GM12878 (cell line): ENCODE results near the gene SMIM20. TPM values are rescaled to one million over a fixed set of nuclear protein-coding genes. Genes with fewer than 3 reads are reported as not detected.
"Not testable (repeated sequence)": the region's sequence is repeated elsewhere in the genome, so short reads cannot be mapped to it uniquely, and the experiment has no call there.

Experiments used
- ATAC-seq: fragments of 200-7000 bp; cut with Tn5 transposase; 3 replicates; pipeline ENCODE4 v1.9.1; 2020; ENCODE audit warnings: mild to moderate bottlenecking, moderate library complexity
- BruUV-seq: library from RNA; stranded (reverse); fragments of 400-500 nt; replicated peaks from 2 replicates; lab custom pipeline; 2021; lab: Mats Ljungman, UMichigan
- CTCF ChIA-PET: fragments of 300-600 bp; sonication (Branson Sonifier 250); formaldehyde crosslinking; extraction: SDS; loops from one replicate; lab custom pipeline; 2021; ENCODE audit warnings: inconsistent platforms; lab: Yijun Ruan, JAX
- POLR2A ChIA-PET: fragments of 350-600 bp; formaldehyde crosslinking; extraction: SDS; loops from one replicate; lab custom pipeline; 2021; ENCODE audit warnings: inconsistent platforms; lab: Charles Lee
- RAD21 ChIA-PET: fragments of 300-600 bp; sonication (Branson Sonifier 250); formaldehyde crosslinking; loops from one replicate; lab custom pipeline; 2023; ENCODE audit warnings: antibody characterized with exemption; ENCODE audit not compliant: unreplicated experiment; lab: Charles Lee
- SMC1A ChIA-PET: fragments of 300-600 bp; sonication (Branson Sonifier 250); formaldehyde crosslinking; loops from one replicate; lab custom pipeline; 2023; ENCODE audit not compliant: unreplicated experiment, uncharacterized antibody; lab: Charles Lee
- DNase-seq: peaks from one replicate; pipeline ENCODE4 v3.0.0-alpha.2; 2011; ENCODE audit warnings: low read depth, low spot score
- FAIRE-seq: peaks from 3 replicates; lab custom pipeline; 2011; peaks lifted over from hg19 to GRCh38; lab: Jason Lieb, UNC
- H2AFZ ChIP-seq: 2 replicates; pipeline ENCODE4 v1.6.0; 2011; ENCODE audit warnings: low read depth, low read length, control low read depth; ENCODE audit not compliant: control insufficient read depth
- H3K27ac ChIP-seq: 2 replicates; pipeline ENCODE4 v1.5.1; 2011; ENCODE audit warnings: control low read depth; ENCODE audit not compliant: control insufficient read depth, insufficient read depth
- H3K27me3 ChIP-seq, 2 experiments: replicated peaks in 1 of 2; 2 replicates each; pipeline versions ENCODE4 v1.6.0 to v1.6.1; 2011; ENCODE audit warnings: low read length in 1 of 2; ENCODE audit not compliant: control insufficient read depth in 2 of 2, insufficient read depth in 2 of 2
- H3K36me3 ChIP-seq, 2 experiments: 2 replicates each; pipeline ENCODE4 v1.5.1; 2011; ENCODE audit warnings: low read length in 1 of 2; ENCODE audit not compliant: control insufficient read depth in 2 of 2, insufficient read depth in 2 of 2
- H3K4me1 ChIP-seq: 2 replicates; pipeline ENCODE4 v1.6.1; 2011; ENCODE audit warnings: mild to moderate bottlenecking, low read length, moderate library complexity, mixed read lengths; ENCODE audit not compliant: control insufficient read depth, insufficient read depth
- H3K4me2 ChIP-seq: 2 replicates; pipeline ENCODE4 v1.6.0; 2011; ENCODE audit warnings: control low read depth; ENCODE audit not compliant: control insufficient read depth, insufficient read depth
- H3K4me3 ChIP-seq: fragments of 200-600 bp; sonication (generic); 2 replicates; pipeline ENCODE4 v1.5.1; 2016
- H3K79me2 ChIP-seq: 2 replicates; pipeline ENCODE4 v1.6.0; 2011; ENCODE audit warnings: low read length; ENCODE audit not compliant: control insufficient read depth, insufficient read depth
- H3K9ac ChIP-seq: 2 replicates; pipeline ENCODE4 v1.8.0; 2011; ENCODE audit warnings: low read length, control low read depth, mixed read lengths; ENCODE audit not compliant: control insufficient read depth, insufficient read depth
- H3K9me3 ChIP-seq: replicated peaks from 3 replicates; pipeline ENCODE4 v1.5.1; 2011; ENCODE audit warnings: mild to moderate bottlenecking, low read length; ENCODE audit not compliant: control insufficient read depth, insufficient read depth
- H4K20me1 ChIP-seq: 2 replicates; pipeline ENCODE4 v1.6.0; 2011; ENCODE audit not compliant: control insufficient read depth, insufficient read depth
- CHD1 ChIP-seq: IDR thresholded peaks from 2 replicates; pipeline ENCODE4 v1.6.1; 2012; ENCODE audit warnings: low read depth, low read length, improper control_type of control experiment
- CTCF ChIP-seq, 3 experiments: IDR thresholded peaks in 2 of 3; conservative IDR thresholded peaks in 1 of 3; 2 replicates each; pipeline ENCODE4 v1.5.1; 2011; ENCODE audit warnings: low read depth in 3 of 3, low read length in 3 of 3, mild to moderate bottlenecking in 3 of 3, control low read depth in 2 of 3, moderate library complexity in 2 of 3, inconsistent platforms in 1 of 3, mixed read lengths in 1 of 3; ENCODE audit not compliant: control insufficient read depth in 2 of 3, insufficient read depth in 1 of 3; ENCODE audit errors: extremely low read depth in 1 of 3
- HDAC6 ChIP-seq: fragments of 200-600 bp; sonication (generic); IDR thresholded peaks from one replicate; pipeline ENCODE4 v1.8.0; 2017; ENCODE audit warnings: antibody characterized with exemption; ENCODE audit not compliant: unreplicated experiment
- RUNX3 ChIP-seq: IDR thresholded peaks from 2 replicates; pipeline ENCODE4 v1.6.1; 2012; ENCODE audit warnings: low read length, inconsistent platforms
- WGBS: methylation state at CpG from one replicate; pipeline ENCODE4 v1.1.6; 2016; ENCODE audit warnings: low lambda C conversion rate; ENCODE audit not compliant: insufficient replicate concordance, insufficient coverage; ENCODE audit errors: missing lambda C conversion rate; 5-methylcytosine and 5-hydroxymethylcytosine counted together
- in situ Hi-C: fragments of 300-500 bp; cut with MboI; formaldehyde crosslinking; loops from 9 replicates; pipeline ENCODE4 v1.14.3; 2018; ENCODE audit warnings: mixed read lengths
- intact Hi-C: fragments of 100-400 bp; cut with micrococcal nuclease; formaldehyde crosslinking; loops from one replicate; pipeline ENCODE4 v1.14.2; 2022; ENCODE audit not compliant: unreplicated experiment
- polyA plus RNA-seq, 11 experiments: library from polyadenylated mRNA; depleted of rRNA in 4 of 11; unstranded in 6 of 11; stranded (reverse) in 5 of 11; fragments of >200 nt; fragmentation: Nextera tagmentation in 4 of 11; fragmentation: Illumina TruSeq in 1 of 11; extraction: Ambion mirVana in 4 of 11; extraction: Trizol in 1 of 11; gene quantifications; 1 replicate in 1 of 11; 2 replicates in 10 of 11; pipeline versions ENCODE4 v1.2.1 to v1.2.3, GENCODE V29; 2011 to 2016; ENCODE audit warnings: inconsistent platforms in 2 of 11, missing spikeins in 2 of 11, low read depth in 1 of 11
- total RNA-seq, 4 experiments: library from RNA; depleted of rRNA in 3 of 4; stranded (reverse); fragments of >200 nt in 3 of 4; fragmentation: Illumina TruSeq in 1 of 4; extraction: Trizol in 1 of 4; gene quantifications; 2 replicates each; pipeline versions ENCODE4 v1.2.1 to v1.2.3, GENCODE V29; 2013 to 2021
- TF ChIP-seq, protein P1 (sequence below): IDR thresholded peaks from 2 replicates; pipeline ENCODE4 v1.6.1; 2012; ENCODE audit warnings: improper control_type of control experiment, low read depth, low read length; ENCODE audit not compliant: insufficient replicate concordance

SMIM20 gene
- total and polyA plus RNA-seq, 10 of the 15 experiments (the other 5 are each of a cell fraction or from before 2014, with no cell fraction given), result 17.3 to 38.0 (median 28.8) TPM

- 3% methylated on average over 4 of the region's 4 CpGs for WGBS
- H3K27me3 ChIP-seq, in situ Hi-C loops, H4K20me1 ChIP-seq, H2AFZ ChIP-seq, intact Hi-C loops, BruUV-seq, H3K9ac ChIP-seq, H3K27ac ChIP-seq, H3K36me3 ChIP-seq, DNase-seq, H3K4me3 ChIP-seq, H3K79me2 ChIP-seq: not testable (repeated sequence)
- Histone ChIP-seq H3K4me1 (peaks cover 35% of the 10 kb centered on the region), H3K4me2 (peak overlapping the region; percentile 42), H3K9me3 (peaks cover 11% of the 10 kb centered on the region; the same call in 2 of the 3 replicates)
- RAD21 ChIA-PET, result interaction anchor here (1.1 to 2.9 kb wide), 2 partner anchors 12 kb away, joined by 4 to 10 read pairs; no protein-coding TSS in a partner anchor
- TF ChIP-seq RUNX3, result 0 out of 2 replicates have a peak, but pooled peaks have one; percentile 20
- CTCF ChIA-PET, result interaction anchor here (1.3 to 1.6 kb wide), 4 partner anchors 11 to 45 kb away, joined by 3 to 4 read pairs (median 4); no protein-coding TSS in a partner anchor
- ATAC-seq, result 0 out of 3 replicates have a peak, but pooled peaks have one; percentile 24
- FAIRE-seq, result peak; percentile 7
- SMC1A ChIA-PET, result interaction anchor here (3.3 to 3.8 kb wide), 2 partner anchors 11 to 46 kb away, joined by 19 to 22 read pairs; partner anchors contain the start of gene SMIM20
- POLR2A ChIA-PET, result interaction anchor here (0.5 to 1.8 kb wide), 3 partner anchors 11 to 49 kb away, joined by 3 to 4 read pairs (median 4); no protein-coding TSS in a partner anchor
Observed at GRCh38 chr4:25866401-25866800, 47.6 kb upstream of the SMIM20 start.

DNA sequence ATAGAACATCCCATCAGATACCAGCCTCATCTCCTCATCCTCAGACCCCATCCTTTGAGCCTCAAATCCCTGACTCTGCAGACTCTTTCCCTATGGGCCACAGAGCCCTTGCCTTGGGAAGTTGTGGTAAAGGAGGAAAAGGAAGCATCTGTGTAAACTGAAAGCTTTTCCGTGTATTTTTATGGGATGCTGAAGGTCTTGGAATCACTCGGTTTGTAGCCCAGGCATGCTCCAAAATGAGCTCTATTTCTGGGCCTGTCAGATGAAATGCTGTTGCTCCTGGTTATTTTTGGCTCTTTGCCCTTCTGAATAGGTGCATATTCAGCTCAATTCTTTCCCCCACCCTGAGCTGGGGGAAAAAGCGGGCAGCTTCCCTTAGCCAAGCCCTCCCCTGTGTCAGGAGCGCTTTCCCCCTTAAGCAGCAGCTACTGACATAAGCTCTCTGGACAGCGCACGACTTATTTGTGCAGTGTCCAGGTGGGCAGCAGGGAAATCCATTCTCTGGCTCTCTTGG lies 46.2 kb upstream of the SMIM20 start:
- CTCF ChIA-PET, result interaction anchor here (0.7 kb wide), 1 partner anchor 9 kb away, joined by 3 read pairs; no protein-coding TSS in a partner anchor
- no peak for ATAC-seq
- intact Hi-C loops (no loop called here), in situ Hi-C loops (no loop called here)
- Histone ChIP-seq H3K9me3 (peaks cover 11% of the 10 kb centered on the region; the same call in 2 of the 3 replicates), H3K4me3 (no peak overlapping the region), H3K36me3 (no peaks in the 10 kb centered on the region), H3K9ac (no peak overlapping the region), H2AFZ (no peak overlapping the region), H4K20me1 (no peaks in the 10 kb centered on the region), H3K4me1 (peaks cover 48% of the 10 kb centered on the region), H3K27me3 (peaks cover 1 to 6% of the 10 kb centered on the region in 2 experiments; a peak in 3 of 4 replicates), H3K79me2 (no peaks in the 10 kb centered on the region), H3K27ac (no peak overlapping the region), H3K4me2 (no peak overlapping the region)
- no TSS peak for BruUV-seq
- no peak for FAIRE-seq
- SMC1A ChIA-PET, result interaction anchor here (0.6 to 2.1 kb wide), 3 partner anchors 11 to 38 kb away, joined by 3 to 5 read pairs (median 3); no protein-coding TSS in a partner anchor
- POLR2A ChIA-PET, result no interaction called here
- DNase-seq, result no peak
- RAD21 ChIA-PET, result interaction anchor here (0.9 to 1.3 kb wide), 2 partner anchors 8 to 25 kb away, joined by 3 to 4 read pairs; no protein-coding TSS in a partner anchor
- WGBS, result 76% methylated on average over 6 of the region's 6 CpGs
- no peak for TF ChIP-seq CTCF (IDR thresholded peaks at IDR 0.05 in 2 of 3, conservative IDR thresholded peaks at IDR 0.05 in 1 of 3; ENCODE audit: control insufficient read depth in 2 of 3, extremely low read depth in 1 of 3, insufficient read depth in 1 of 3, low read depth in 3 of 3, low read length in 3 of 3)
- no peak for TF ChIP-seq HDAC6
- TF ChIP-seq, protein P1, sequence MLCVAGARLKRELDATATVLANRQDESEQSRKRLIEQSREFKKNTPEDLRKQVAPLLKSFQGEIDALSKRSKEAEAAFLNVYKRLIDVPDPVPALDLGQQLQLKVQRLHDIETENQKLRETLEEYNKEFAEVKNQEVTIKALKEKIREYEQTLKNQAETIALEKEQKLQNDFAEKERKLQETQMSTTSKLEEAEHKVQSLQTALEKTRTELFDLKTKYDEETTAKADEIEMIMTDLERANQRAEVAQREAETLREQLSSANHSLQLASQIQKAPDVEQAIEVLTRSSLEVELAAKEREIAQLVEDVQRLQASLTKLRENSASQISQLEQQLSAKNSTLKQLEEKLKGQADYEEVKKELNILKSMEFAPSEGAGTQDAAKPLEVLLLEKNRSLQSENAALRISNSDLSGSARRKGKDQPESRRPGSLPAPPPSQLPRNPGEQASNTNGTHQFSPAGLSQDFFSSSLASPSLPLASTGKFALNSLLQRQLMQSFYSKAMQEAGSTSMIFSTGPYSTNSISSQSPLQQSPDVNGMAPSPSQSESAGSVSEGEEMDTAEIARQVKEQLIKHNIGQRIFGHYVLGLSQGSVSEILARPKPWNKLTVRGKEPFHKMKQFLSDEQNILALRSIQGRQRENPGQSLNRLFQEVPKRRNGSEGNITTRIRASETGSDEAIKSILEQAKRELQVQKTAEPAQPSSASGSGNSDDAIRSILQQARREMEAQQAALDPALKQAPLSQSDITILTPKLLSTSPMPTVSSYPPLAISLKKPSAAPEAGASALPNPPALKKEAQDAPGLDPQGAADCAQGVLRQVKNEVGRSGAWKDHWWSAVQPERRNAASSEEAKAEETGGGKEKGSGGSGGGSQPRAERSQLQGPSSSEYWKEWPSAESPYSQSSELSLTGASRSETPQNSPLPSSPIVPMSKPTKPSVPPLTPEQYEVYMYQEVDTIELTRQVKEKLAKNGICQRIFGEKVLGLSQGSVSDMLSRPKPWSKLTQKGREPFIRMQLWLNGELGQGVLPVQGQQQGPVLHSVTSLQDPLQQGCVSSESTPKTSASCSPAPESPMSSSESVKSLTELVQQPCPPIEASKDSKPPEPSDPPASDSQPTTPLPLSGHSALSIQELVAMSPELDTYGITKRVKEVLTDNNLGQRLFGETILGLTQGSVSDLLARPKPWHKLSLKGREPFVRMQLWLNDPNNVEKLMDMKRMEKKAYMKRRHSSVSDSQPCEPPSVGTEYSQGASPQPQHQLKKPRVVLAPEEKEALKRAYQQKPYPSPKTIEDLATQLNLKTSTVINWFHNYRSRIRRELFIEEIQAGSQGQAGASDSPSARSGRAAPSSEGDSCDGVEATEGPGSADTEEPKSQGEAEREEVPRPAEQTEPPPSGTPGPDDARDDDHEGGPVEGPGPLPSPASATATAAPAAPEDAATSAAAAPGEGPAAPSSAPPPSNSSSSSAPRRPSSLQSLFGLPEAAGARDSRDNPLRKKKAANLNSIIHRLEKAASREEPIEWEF, result no peak
- no peak for TF ChIP-seq CHD1
